Mesenchymal stem cell (in vitro differentiated cells and primary cell): ENCODE measurements around the gene PDGFC.

Source experiments
- DNase-seq: peaks from one replicate; pipeline ENCODE4 v3.0.0-alpha.2; 2013
- H2AFZ ChIP-seq: one replicate; pipeline ENCODE4 v1.6.1; 2013; ENCODE audit warnings: low read depth, mild to moderate bottlenecking, control low read depth, inconsistent platforms, low read length, moderate library complexity
- H2AK5ac ChIP-seq: 2 replicates; pipeline ENCODE4 v1.6.1; 2013; ENCODE audit warnings: low read length, moderate library complexity, mild to moderate bottlenecking, inconsistent platforms; ENCODE audit not compliant: severe bottlenecking
- H2BK120ac ChIP-seq: one replicate; pipeline ENCODE4 v1.6.1; 2013; ENCODE audit warnings: low read depth, mild to moderate bottlenecking, inconsistent platforms, low read length, moderate library complexity
- H2BK12ac ChIP-seq, 2 experiments: one replicate each; pipeline ENCODE4 v1.6.1; 2013; ENCODE audit warnings: inconsistent platforms in 2 of 2, low read length in 2 of 2, mild to moderate bottlenecking in 2 of 2, moderate library complexity in 2 of 2, control low read depth in 1 of 2
- H2BK15ac ChIP-seq: one replicate; pipeline ENCODE4 v1.6.1; 2013; ENCODE audit warnings: mild to moderate bottlenecking, low read depth, inconsistent platforms; ENCODE audit not compliant: poor library complexity, severe bottlenecking
- H2BK5ac ChIP-seq: 2 replicates; pipeline ENCODE4 v1.6.1; 2013; ENCODE audit warnings: low read depth, mild to moderate bottlenecking, low read length, control low read depth, inconsistent platforms; ENCODE audit not compliant: poor library complexity, severe bottlenecking
- H3K14ac ChIP-seq, 2 experiments: one replicate each; pipeline ENCODE4 v1.6.1; 2013; ENCODE audit warnings: inconsistent platforms in 2 of 2, low read length in 2 of 2, control low read depth in 1 of 2, mild to moderate bottlenecking in 1 of 2, moderate library complexity in 1 of 2
- H3K18ac ChIP-seq, 2 experiments: one replicate each; pipeline ENCODE4 v1.6.1; 2013; ENCODE audit warnings: inconsistent platforms in 2 of 2, low read length in 2 of 2, control low read depth in 1 of 2, low read depth in 1 of 2, mild to moderate bottlenecking in 1 of 2
- H3K23ac ChIP-seq, 2 experiments: one replicate each; pipeline ENCODE4 v1.6.1; 2013; ENCODE audit warnings: inconsistent platforms in 2 of 2, low read length in 2 of 2, mild to moderate bottlenecking in 2 of 2, moderate library complexity in 2 of 2, control low read depth in 1 of 2
- H3K27ac ChIP-seq: 2 replicates; pipeline ENCODE4 v1.5.1; 2013; ENCODE audit warnings: mild to moderate bottlenecking, moderate library complexity, low read length, control low read depth, inconsistent platforms; ENCODE audit not compliant: poor library complexity, severe bottlenecking
- H3K27me3 ChIP-seq, 2 experiments: 2 replicates each; pipeline versions ENCODE4 v1.6.1 to v1.7.0; 2013; ENCODE audit warnings: low read length in 2 of 2, mild to moderate bottlenecking in 2 of 2, moderate library complexity in 2 of 2, control low read depth in 1 of 2, inconsistent platforms in 1 of 2; ENCODE audit not compliant: control insufficient read depth in 1 of 2, insufficient read depth in 1 of 2
- H3K36me3 ChIP-seq, 2 experiments: 2 replicates each; pipeline versions ENCODE4 v1.6.1 to v1.7.0; 2013; ENCODE audit warnings: low read length in 2 of 2, control low read depth in 1 of 2, inconsistent platforms in 1 of 2, low read depth in 1 of 2, mild to moderate bottlenecking in 1 of 2; ENCODE audit not compliant: insufficient read depth in 2 of 2, control insufficient read depth in 1 of 2
- H3K4ac ChIP-seq, 2 experiments: one replicate each; pipeline ENCODE4 v1.6.1; 2013; ENCODE audit warnings: inconsistent platforms in 2 of 2, low read length in 2 of 2, mild to moderate bottlenecking in 2 of 2, moderate library complexity in 2 of 2, control low read depth in 1 of 2, low read depth in 1 of 2
- H3K4me1 ChIP-seq: 2 replicates; pipeline ENCODE4 v1.6.1; 2013; ENCODE audit warnings: low read depth, low read length, control low read depth; ENCODE audit not compliant: control insufficient read depth, insufficient read depth
- H3K4me2 ChIP-seq: 2 replicates; pipeline ENCODE4 v1.6.1; 2013; ENCODE audit warnings: low read length, mild to moderate bottlenecking, inconsistent platforms; ENCODE audit not compliant: poor library complexity, severe bottlenecking
- H3K4me3 ChIP-seq, 2 experiments: 2 replicates each; pipeline versions ENCODE4 v1.5.1 to v1.7.0; 2013; ENCODE audit warnings: low read length in 2 of 2, mild to moderate bottlenecking in 2 of 2, control low read depth in 1 of 2, low read depth in 1 of 2; ENCODE audit not compliant: insufficient read depth in 1 of 2
- H3K79me1 ChIP-seq: replicated peaks from 2 replicates; pipeline ENCODE4 v1.6.1; 2013; ENCODE audit warnings: mild to moderate bottlenecking, control low read depth, low read length, inconsistent platforms; ENCODE audit not compliant: poor library complexity, severe bottlenecking
- H3K9ac ChIP-seq: 2 replicates; pipeline ENCODE4 v1.7.0; 2013; ENCODE audit warnings: mild to moderate bottlenecking, low read length, moderate library complexity
- H3K9me3 ChIP-seq: 2 replicates; pipeline ENCODE4 v1.7.0; 2013; ENCODE audit warnings: mild to moderate bottlenecking, low read length; ENCODE audit not compliant: control insufficient read depth
- H4K8ac ChIP-seq: one replicate; pipeline ENCODE4 v1.6.1; 2013; ENCODE audit warnings: inconsistent platforms, mild to moderate bottlenecking, low read length, moderate library complexity
- H4K91ac ChIP-seq: one replicate; pipeline ENCODE4 v1.6.1; 2013; ENCODE audit warnings: mild to moderate bottlenecking, low read length, inconsistent platforms
- WGBS: methylation state at CpG from one replicate; pipeline ENCODE4 v1.1.7; 2013; ENCODE audit warnings: mixed read lengths; 5-methylcytosine and 5-hydroxymethylcytosine counted together

The PDGFC gene

DNA sequence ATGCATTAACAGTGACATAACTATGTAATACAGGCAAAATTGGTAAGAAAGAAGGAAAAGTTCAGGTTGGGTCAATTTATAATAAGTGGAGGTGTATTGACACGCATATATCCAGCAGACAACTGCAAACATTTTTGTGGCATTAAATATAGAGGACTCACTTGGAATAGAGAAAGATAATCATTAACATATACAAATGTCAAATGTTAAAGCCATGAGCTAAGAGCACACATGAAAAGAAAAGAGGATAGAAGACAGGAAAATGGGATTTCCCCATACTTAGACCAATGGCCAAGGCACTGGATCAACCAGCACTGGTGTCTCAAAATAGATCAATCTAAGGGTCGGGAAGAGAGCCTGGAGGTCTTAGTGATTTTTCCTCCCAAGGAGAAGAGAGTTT is 187.6 kb downstream of the PDGFC start:
- no peak overlapping the region for H3K4me2 ChIP-seq
- H3K27ac ChIP-seq, result peak overlapping the region; percentile 64
- H3K18ac ChIP-seq, result no peak overlapping the region
- no peak overlapping the region for H2BK12ac ChIP-seq
- H3K9me3 ChIP-seq, result no peaks in the 10 kb centered on the region
- no peak overlapping the region for H3K23ac ChIP-seq
- no peak overlapping the region for H2BK5ac ChIP-seq
- H3K79me1 ChIP-seq, result peaks cover 20% of the 10 kb centered on the region
- H3K4me3 ChIP-seq, result no peak overlapping the region
- H4K91ac ChIP-seq, result no peak overlapping the region
- H3K36me3 ChIP-seq, result peaks cover 7 to 20% of the 10 kb centered on the region in 2 experiments
- DNase-seq, result no peak
- H3K4me1 ChIP-seq, result peaks cover 1% of the 10 kb centered on the region
- H4K8ac ChIP-seq, result no peak overlapping the region
- no peak overlapping the region for H2BK15ac ChIP-seq
- no peaks in the 10 kb centered on the region for H3K27me3 ChIP-seq
- H3K9ac ChIP-seq, result no peak overlapping the region
- no peak overlapping the region for H3K4ac ChIP-seq
- H2AK5ac ChIP-seq, result no peak overlapping the region
- H2AFZ ChIP-seq, result no peak overlapping the region
- H2BK120ac ChIP-seq, result no peak overlapping the region
- 99% methylated on average over 2 of the region's 2 CpGs for WGBS
- no peak overlapping the region for H3K14ac ChIP-seq

DNA sequence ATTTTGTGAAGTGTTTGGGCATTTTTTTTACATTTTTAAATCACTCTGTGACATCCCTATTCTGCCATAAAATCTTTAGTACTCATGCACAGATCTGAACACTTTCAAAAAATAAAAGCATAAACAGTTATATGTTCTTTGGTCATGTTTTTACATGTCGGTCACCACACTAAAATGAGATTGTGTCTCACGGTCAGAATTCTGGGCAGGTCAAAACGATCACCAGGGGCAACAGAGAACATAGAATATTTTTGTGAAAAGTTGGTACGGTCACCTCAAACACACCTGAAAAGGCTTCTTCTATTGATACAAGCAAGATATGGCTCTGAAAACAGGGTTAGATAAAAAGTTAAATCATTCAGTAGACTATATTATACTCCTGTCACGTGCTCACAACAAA is 189.1 kb downstream of the PDGFC start:
- H3K27ac ChIP-seq, result peak overlapping the region; percentile 22
- no peak overlapping the region for H3K18ac ChIP-seq
- peak overlapping the region; percentile 45 for H3K9ac ChIP-seq
- H2AK5ac ChIP-seq, result no peak overlapping the region
- H3K9me3 ChIP-seq, result no peaks in the 10 kb centered on the region
- no peak overlapping the region for H2AFZ ChIP-seq
- no peak overlapping the region for H2BK120ac ChIP-seq
- H3K23ac ChIP-seq, result no peak overlapping the region
- H2BK12ac ChIP-seq, result no peak overlapping the region
- H3K4me3 ChIP-seq, result no peak overlapping the region
- H3K14ac ChIP-seq, result no peak overlapping the region
- H4K8ac ChIP-seq, result no peak overlapping the region
- H4K91ac ChIP-seq, result no peak overlapping the region
- H3K4me2 ChIP-seq, result no peak overlapping the region
- no peak overlapping the region for H2BK15ac ChIP-seq
- H3K4me1 ChIP-seq, result peaks cover 3% of the 10 kb centered on the region
- no peak overlapping the region for H3K4ac ChIP-seq
- no peaks in the 10 kb centered on the region for H3K27me3 ChIP-seq
- no peak for DNase-seq
- H3K79me1 ChIP-seq, result peaks cover 17% of the 10 kb centered on the region
- peaks cover 7 to 13% of the 10 kb centered on the region in 2 experiments for H3K36me3 ChIP-seq
- 90% methylated on average over 4 of the region's 5 CpGs for WGBS
- no peak overlapping the region for H2BK5ac ChIP-seq

DNA sequence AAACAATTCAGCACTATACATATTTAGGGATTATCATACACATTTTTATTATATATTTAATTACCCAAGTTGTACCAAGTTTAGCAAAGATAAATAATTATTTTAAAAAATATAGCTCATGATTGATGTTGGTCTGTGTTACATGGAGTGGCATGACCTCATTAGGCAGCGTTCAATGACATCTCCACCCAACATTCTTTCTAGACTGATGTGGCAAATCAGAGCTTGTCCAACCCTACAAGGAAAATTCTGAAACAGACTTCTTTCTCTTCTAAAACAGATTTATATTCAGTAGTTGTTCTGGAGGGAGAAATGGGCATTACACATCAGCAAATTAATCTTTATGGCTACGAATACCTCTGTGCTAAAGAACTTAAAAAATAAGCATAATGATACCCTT is 189.7 kb downstream of the PDGFC start:
- Histone ChIP-seq H3K18ac (no peak overlapping the region), H2BK5ac (no peak overlapping the region), H3K4me1 (peaks cover 3% of the 10 kb centered on the region), H2AK5ac (no peak overlapping the region), H2BK12ac (no peak overlapping the region), H2AFZ (no peak overlapping the region), H3K36me3 (peaks cover 6 to 7% of the 10 kb centered on the region in 2 experiments), H3K27me3 (no peaks in the 10 kb centered on the region), H3K4me3 (no peak overlapping the region), H4K8ac (no peak overlapping the region), H3K79me1 (peaks cover 16% of the 10 kb centered on the region), H2BK120ac (no peak overlapping the region), H3K23ac (no peak overlapping the region), H3K14ac (no peak overlapping the region), H3K4me2 (no peak overlapping the region), H3K4ac (no peak overlapping the region), H3K9me3 (no peaks in the 10 kb centered on the region), H3K9ac (peak overlapping the region; percentile 45), H2BK15ac (no peak overlapping the region), H4K91ac (no peak overlapping the region), H3K27ac (no peak overlapping the region)
- 20% methylated on average over 1 of the region's 2 CpGs for WGBS
- peak; percentile 34 for DNase-seq

DNA sequence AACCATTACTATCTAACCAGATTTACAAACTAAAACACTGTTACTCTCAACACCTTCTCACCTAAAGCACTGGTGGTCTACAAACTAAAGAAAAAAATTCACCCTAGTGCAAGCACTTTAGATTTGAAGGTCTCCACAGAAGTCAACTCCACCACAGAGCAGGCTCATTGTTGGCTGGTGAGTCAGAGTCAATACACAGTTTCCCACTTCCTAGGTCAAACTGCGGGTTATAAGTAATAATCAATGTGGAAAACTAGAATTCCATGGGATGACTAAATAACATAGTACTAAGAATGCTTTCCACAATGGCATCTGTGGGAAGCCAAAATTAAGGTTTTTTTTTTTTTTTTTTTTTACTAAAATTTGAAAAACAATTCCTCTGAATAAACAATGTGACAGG is 191.8 kb downstream of the PDGFC start:
- Histone ChIP-seq H2BK5ac (no peak overlapping the region), H3K23ac (no peak overlapping the region), H2BK120ac (no peak overlapping the region), H3K79me1 (peaks cover 9% of the 10 kb centered on the region), H3K9ac (peak overlapping the region; percentile 82), H2BK15ac (no peak overlapping the region), H3K9me3 (no peaks in the 10 kb centered on the region), H3K18ac (no peak overlapping the region), H3K27ac (peak overlapping the region; percentile 92), H3K4me2 (no peak overlapping the region), H4K8ac (no peak overlapping the region), H2AFZ (no peak overlapping the region), H3K4me1 (peaks cover 3% of the 10 kb centered on the region), H3K4ac (no peak overlapping the region), H3K36me3 (peaks cover 3 to 4% of the 10 kb centered on the region in 2 experiments), H3K14ac (no peak overlapping the region), H2AK5ac (no peak overlapping the region), H4K91ac (no peak overlapping the region), H3K27me3 (no peaks in the 10 kb centered on the region), H3K4me3 (peak overlapping the region in 1 of 2 experiments; percentile 2), H2BK12ac (no peak overlapping the region)
- WGBS, result no CpG with 5 or more reads among the region's 1 CpG
- peak; percentile 95 for DNase-seq
